ENCODE data around the gene RPS15. TPM values are rescaled to one million over a fixed set of nuclear protein-coding genes. Genes with fewer than 3 reads are reported as not detected.
A peak's percentile ranks its signal among the peaks of the same experiment; 100 is the strongest.

The RPS15 gene
- polyA plus RNA-seq, 2 donors = 2,888 to 3,260 TPM

GRCh38 chr19:1401889-1402217, 36.3 kb upstream of the RPS15 start:
- H3K4me3 ChIP-seq (ENCODE audit: low read depth in 1 of 2, low read length in 2 of 2) = no peak overlapping the region
- H3K27ac ChIP-seq (ENCODE audit: low read depth in 2 of 2, low read length in 1 of 2) = no peak overlapping the region

GRCh38 chr19:1402411-1403070, 35.7 kb upstream of the RPS15 start:
- H3K27ac ChIP-seq (ENCODE audit: low read depth in 2 of 2, low read length in 1 of 2) = peak overlapping the region in 1 of 2 donors; percentile 38
- peaks cover 3 to 7% of the 10 kb centered on the region in 2 donors for H3K4me1 ChIP-seq (ENCODE audit: control insufficient read depth in 2 of 2, insufficient read depth in 2 of 2, low read length in 1 of 2)
- WGBS, 2 donors = 38 to 43% methylated on average over 24 to 25 of the region's 25 CpGs
- no peaks in the 10 kb centered on the region for H3K36me3 ChIP-seq (ENCODE audit: control insufficient read depth in 2 of 2, insufficient read depth in 2 of 2, low read length in 1 of 2)
- H3K27me3 ChIP-seq (ENCODE audit: control insufficient read depth in 1 of 2, insufficient read depth in 2 of 2, low read length in 2 of 2) = no peaks in the 10 kb centered on the region
- H3K4me3 ChIP-seq (ENCODE audit: low read depth in 1 of 2, low read length in 2 of 2) = no peak overlapping the region
- no peaks in the 10 kb centered on the region for H3K9me3 ChIP-seq (ENCODE audit: control insufficient read depth in 2 of 2, insufficient read depth in 1 of 2, low read depth in 1 of 2, low read length in 1 of 2)

More at GRCh38 chr19:1401889-1402217, 36.3 kb upstream of the RPS15 start:
- 57 to 60% methylated on average over 11 of the region's 11 CpGs for WGBS, 2 donors
- Histone ChIP-seq H3K4me1 (ENCODE audit: control insufficient read depth in 2 of 2, insufficient read depth in 2 of 2, low read length in 1 of 2) (peaks cover 3 to 7% of the 10 kb centered on the region in 2 donors), H3K9me3 (ENCODE audit: control insufficient read depth in 2 of 2, insufficient read depth in 1 of 2, low read depth in 1 of 2, low read length in 1 of 2) (no peaks in the 10 kb centered on the region), H3K27me3 (ENCODE audit: control insufficient read depth in 1 of 2, insufficient read depth in 2 of 2, low read length in 2 of 2) (no peaks in the 10 kb centered on the region), H3K36me3 (ENCODE audit: control insufficient read depth in 2 of 2, insufficient read depth in 2 of 2, low read length in 1 of 2) (no peaks in the 10 kb centered on the region)

- no peaks in the 10 kb centered on the region for H3K27me3 ChIP-seq (ENCODE audit: control insufficient read depth in 1 of 2, insufficient read depth in 2 of 2, low read length in 2 of 2)
- H3K4me1 ChIP-seq (ENCODE audit: control insufficient read depth in 2 of 2, insufficient read depth in 2 of 2, low read length in 1 of 2) = peaks cover 23 to 31% of the 10 kb centered on the region in 2 donors
- H3K4me3 ChIP-seq (ENCODE audit: low read depth in 1 of 2, low read length in 2 of 2) = peak overlapping the region; percentile 87 to 97
- 1% methylated on average over 49 to 72 of the region's 72 CpGs for WGBS, 2 donors
- H3K36me3 ChIP-seq (ENCODE audit: control insufficient read depth in 2 of 2, insufficient read depth in 2 of 2, low read length in 1 of 2) = peaks cover 0 to 3% of the 10 kb centered on the region in 2 donors
- H3K9me3 ChIP-seq (ENCODE audit: control insufficient read depth in 2 of 2, insufficient read depth in 1 of 2, low read depth in 1 of 2, low read length in 1 of 2) = no peaks in the 10 kb centered on the region
- H3K27ac ChIP-seq (ENCODE audit: low read depth in 2 of 2, low read length in 1 of 2) = peak overlapping the region; percentile 88 to 97
Observed at GRCh38 chr19:1406774-1407527, 31.2 kb upstream of the RPS15 start.

DNA sequence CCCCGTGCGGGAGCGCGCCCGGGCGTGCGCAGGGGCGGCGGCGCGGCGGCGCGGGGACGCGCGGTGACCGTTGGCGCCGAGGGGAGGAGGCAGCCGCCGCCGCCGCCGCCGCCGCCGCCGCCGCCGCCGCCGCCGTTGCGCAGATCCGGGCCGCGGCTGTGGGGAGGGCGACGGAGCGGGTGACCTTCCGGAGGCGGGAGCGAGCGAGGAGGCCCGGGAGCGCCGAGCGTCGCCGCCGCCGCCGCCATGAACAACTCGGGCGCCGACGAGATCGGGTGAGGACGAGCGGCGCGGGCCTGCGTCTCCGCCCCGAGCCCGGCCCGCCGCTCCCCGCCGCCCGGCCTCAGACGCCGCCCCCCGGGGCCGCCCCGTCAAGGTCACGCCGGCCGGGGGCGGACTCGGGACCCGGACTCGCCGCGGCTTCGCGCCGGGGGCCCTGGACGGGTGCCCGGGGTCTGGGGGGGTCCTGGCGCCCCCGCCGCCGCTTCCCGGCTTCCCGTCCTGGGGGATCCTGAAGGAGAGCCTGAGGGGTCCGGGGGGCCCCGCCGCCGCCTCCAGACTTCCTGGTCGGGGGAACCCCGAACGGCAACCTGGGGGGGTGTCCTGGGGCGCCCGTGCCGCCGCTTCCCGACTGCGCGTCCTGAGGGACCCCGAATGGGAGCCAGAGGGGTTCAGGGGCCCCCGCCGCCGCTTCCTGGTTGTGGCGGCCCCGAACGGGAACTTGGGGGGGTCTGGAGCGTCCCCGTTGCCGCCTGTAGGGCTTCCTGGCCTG, 30.5 kb upstream of the RPS15 start, which contains the start of gene DAZAP1:
DAZAP1 (plus strand) TSS at position 59 of the 772 bp plus-strand sequence; CDS start at position 247, 188 bp downstream.
- Histone ChIP-seq H3K4me3 (ENCODE audit: low read depth in 1 of 2, low read length in 2 of 2) (peak within 1 kb of the TSS; percentile 87 to 97), H3K9me3 (ENCODE audit: control insufficient read depth in 2 of 2, insufficient read depth in 1 of 2, low read depth in 1 of 2, low read length in 1 of 2) (no peaks in the 10 kb centered on the region), H3K36me3 (ENCODE audit: control insufficient read depth in 2 of 2, insufficient read depth in 2 of 2, low read length in 1 of 2) (peaks cover 0 to 6% of the 10 kb centered on the region in 2 donors), H3K4me1 (ENCODE audit: control insufficient read depth in 2 of 2, insufficient read depth in 2 of 2, low read length in 1 of 2) (peaks cover 29 to 36% of the 10 kb centered on the region in 2 donors), H3K27ac (ENCODE audit: low read depth in 2 of 2, low read length in 1 of 2) (peak within 1 kb of the TSS; percentile 95 to 97), H3K27me3 (ENCODE audit: control insufficient read depth in 1 of 2, insufficient read depth in 2 of 2, low read length in 2 of 2) (no peaks in the 10 kb centered on the region)
- 0% methylated on average over 43 to 121 of the region's 121 CpGs for WGBS, 2 donors

DNA sequence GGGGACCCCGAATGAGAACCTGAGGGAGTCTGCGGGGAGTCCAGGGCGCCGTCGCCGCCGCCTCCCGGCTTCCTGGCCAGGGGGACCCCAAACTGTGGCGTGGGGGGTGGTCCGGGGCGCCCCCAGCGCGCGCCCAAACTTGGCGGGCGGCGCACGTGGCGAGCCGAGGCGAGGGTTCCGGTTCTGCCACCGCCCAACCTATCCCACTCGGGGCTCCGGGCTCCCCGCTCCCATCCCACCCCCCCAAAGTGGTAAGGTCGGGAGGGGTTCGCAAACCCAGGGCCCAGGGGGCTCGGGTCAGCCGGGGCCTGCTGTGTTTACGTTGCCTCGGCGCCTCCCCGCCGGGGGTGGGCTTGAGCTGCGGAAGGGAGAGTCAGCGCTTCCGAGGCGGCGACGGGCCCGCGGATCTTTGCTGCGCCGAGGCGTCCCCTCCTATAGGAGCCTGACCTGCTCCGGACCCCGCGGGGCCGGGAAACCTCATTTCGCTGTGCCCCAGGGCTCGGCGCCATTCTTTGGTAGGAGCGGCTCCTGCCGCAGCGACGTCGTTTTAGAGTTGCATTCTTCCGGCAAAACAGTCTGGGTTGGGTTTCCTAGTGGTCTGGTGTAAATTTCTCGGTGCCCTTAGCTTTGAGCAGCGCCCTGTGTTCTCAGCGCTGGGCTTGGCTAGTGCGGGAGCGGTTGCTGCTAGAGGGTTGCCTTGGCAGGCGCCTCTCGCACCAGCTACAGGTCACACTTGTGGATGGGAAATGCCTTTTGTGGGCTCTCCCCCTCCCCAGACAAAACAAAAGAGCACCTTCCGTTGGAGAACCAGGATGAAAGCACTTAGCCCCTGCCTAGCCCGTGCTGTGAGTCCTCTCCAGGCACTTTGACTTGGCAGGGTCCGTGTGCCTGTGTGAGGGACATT, 29.6 kb upstream of the RPS15 start:
- no peaks in the 10 kb centered on the region for H3K27me3 ChIP-seq (ENCODE audit: control insufficient read depth in 1 of 2, insufficient read depth in 2 of 2, low read length in 2 of 2)
- no peaks in the 10 kb centered on the region for H3K9me3 ChIP-seq (ENCODE audit: control insufficient read depth in 2 of 2, insufficient read depth in 1 of 2, low read depth in 1 of 2, low read length in 1 of 2)
- peaks cover 0 to 15% of the 10 kb centered on the region in 2 donors for H3K36me3 ChIP-seq (ENCODE audit: control insufficient read depth in 2 of 2, insufficient read depth in 2 of 2, low read length in 1 of 2)
- WGBS, 2 donors = 0 to 1% methylated on average over 63 to 69 of the region's 69 CpGs
- H3K27ac ChIP-seq (ENCODE audit: low read depth in 2 of 2, low read length in 1 of 2) = peak overlapping the region; percentile 95 to 97
- H3K4me1 ChIP-seq (ENCODE audit: control insufficient read depth in 2 of 2, insufficient read depth in 2 of 2, low read length in 1 of 2) = peaks cover 29 to 40% of the 10 kb centered on the region in 2 donors
- peak overlapping the region; percentile 87 to 97 for H3K4me3 ChIP-seq (ENCODE audit: low read depth in 1 of 2, low read length in 2 of 2)

DNA sequence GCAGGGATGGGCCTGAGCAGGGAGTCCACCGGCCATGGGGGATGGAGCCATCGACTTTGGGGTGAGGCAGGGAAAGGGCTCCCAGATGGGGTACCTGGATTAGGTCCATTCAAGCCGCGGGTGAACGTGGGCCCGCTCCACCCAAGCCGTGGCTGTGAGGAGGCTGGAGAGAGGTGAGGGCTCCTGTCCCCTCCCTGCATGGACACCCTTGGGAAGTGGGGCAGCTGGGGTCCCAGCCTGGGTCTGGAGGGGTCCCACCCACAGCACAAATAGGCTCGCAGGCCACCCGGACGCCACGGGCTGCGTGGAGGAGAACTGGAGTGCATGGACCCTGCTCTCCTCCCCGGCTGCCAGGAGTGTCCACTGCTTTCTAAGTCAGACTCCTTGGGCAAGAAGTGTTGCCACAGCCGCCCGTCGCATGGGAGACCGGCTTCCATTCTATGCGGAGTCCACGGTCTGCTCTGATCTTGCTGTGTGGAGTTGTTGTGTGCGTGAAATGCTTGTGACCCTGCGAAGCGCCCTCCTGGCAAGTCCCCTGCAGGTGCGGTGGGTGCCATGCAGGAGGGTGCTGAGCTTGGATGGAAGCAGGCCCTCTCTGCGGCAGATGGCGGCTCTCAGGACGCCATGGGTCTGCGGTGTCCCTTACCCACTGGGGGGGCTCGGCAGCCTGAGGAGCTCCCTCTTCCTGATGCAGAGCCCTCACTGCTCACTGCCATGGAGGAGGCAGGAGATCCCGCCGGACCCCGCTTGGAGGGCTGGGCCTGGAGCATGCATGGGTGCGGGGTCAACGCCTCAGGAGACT, 28.8 kb upstream of the RPS15 start:
- H3K27me3 ChIP-seq (ENCODE audit: control insufficient read depth in 1 of 2, insufficient read depth in 2 of 2, low read length in 2 of 2) = no peaks in the 10 kb centered on the region
- peaks cover 0 to 15% of the 10 kb centered on the region in 2 donors for H3K36me3 ChIP-seq (ENCODE audit: control insufficient read depth in 2 of 2, insufficient read depth in 2 of 2, low read length in 1 of 2)
- peaks cover 29 to 42% of the 10 kb centered on the region in 2 donors for H3K4me1 ChIP-seq (ENCODE audit: control insufficient read depth in 2 of 2, insufficient read depth in 2 of 2, low read length in 1 of 2)
- no peaks in the 10 kb centered on the region for H3K9me3 ChIP-seq (ENCODE audit: control insufficient read depth in 2 of 2, insufficient read depth in 1 of 2, low read depth in 1 of 2, low read length in 1 of 2)
- 37 to 41% methylated on average over 33 of the region's 33 CpGs for WGBS, 2 donors
- H3K4me3 ChIP-seq (ENCODE audit: low read depth in 1 of 2, low read length in 2 of 2) = peak overlapping the region; percentile 87 to 97
- peak overlapping the region; percentile 95 to 97 for H3K27ac ChIP-seq (ENCODE audit: low read depth in 2 of 2, low read length in 1 of 2)

GRCh38 chr19:1410136-1410786, 27.9 kb upstream of the RPS15 start:
- Histone ChIP-seq H3K4me1 (ENCODE audit: control insufficient read depth in 2 of 2, insufficient read depth in 2 of 2, low read length in 1 of 2) (peaks cover 29 to 44% of the 10 kb centered on the region in 2 donors), H3K9me3 (ENCODE audit: control insufficient read depth in 2 of 2, insufficient read depth in 1 of 2, low read depth in 1 of 2, low read length in 1 of 2) (no peaks in the 10 kb centered on the region), H3K27ac (ENCODE audit: low read depth in 2 of 2, low read length in 1 of 2) (peak overlapping the region in 1 of 2 donors; percentile 54), H3K36me3 (ENCODE audit: control insufficient read depth in 2 of 2, insufficient read depth in 2 of 2, low read length in 1 of 2) (peaks cover 0 to 15% of the 10 kb centered on the region in 2 donors), H3K4me3 (ENCODE audit: low read depth in 1 of 2, low read length in 2 of 2) (peak overlapping the region in 1 of 2 donors; percentile 97), H3K27me3 (ENCODE audit: control insufficient read depth in 1 of 2, insufficient read depth in 2 of 2, low read length in 2 of 2) (no peaks in the 10 kb centered on the region)
- 59 to 63% methylated on average over 21 to 23 of the region's 23 CpGs for WGBS, 2 donors

DNA sequence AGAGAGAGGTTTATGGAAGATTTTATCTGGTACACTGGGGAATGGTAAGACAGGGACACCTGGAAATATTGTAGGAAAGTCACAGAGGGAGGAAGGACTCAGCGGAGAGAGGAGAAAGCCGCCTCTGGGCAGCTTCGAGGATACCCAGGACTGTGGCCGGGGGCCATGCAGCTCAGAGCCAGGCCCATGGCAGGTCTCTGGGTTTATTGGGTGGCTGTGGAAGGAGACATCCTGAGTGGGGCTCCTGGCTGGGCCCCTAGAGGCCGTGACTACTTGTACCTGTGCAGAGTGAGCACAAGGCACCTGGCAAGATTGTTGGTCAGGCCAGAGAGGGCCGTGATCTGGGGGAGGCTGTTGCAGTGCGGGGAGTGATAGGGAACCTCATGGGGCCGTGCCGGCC, 27.4 kb upstream of the RPS15 start:
- H3K27ac ChIP-seq (ENCODE audit: low read depth in 2 of 2, low read length in 1 of 2) = peak overlapping the region in 1 of 2 donors; percentile 44
- 62 to 68% methylated on average over 9 of the region's 9 CpGs for WGBS, 2 donors
- no peaks in the 10 kb centered on the region for H3K27me3 ChIP-seq (ENCODE audit: control insufficient read depth in 1 of 2, insufficient read depth in 2 of 2, low read length in 2 of 2)
- H3K4me3 ChIP-seq (ENCODE audit: low read depth in 1 of 2, low read length in 2 of 2) = no peak overlapping the region
- H3K36me3 ChIP-seq (ENCODE audit: control insufficient read depth in 2 of 2, insufficient read depth in 2 of 2, low read length in 1 of 2) = peaks cover 0 to 15% of the 10 kb centered on the region in 2 donors
- H3K4me1 ChIP-seq (ENCODE audit: control insufficient read depth in 2 of 2, insufficient read depth in 2 of 2, low read length in 1 of 2) = peaks cover 30 to 49% of the 10 kb centered on the region in 2 donors
- H3K9me3 ChIP-seq (ENCODE audit: control insufficient read depth in 2 of 2, insufficient read depth in 1 of 2, low read depth in 1 of 2, low read length in 1 of 2) = no peaks in the 10 kb centered on the region

All from esophagus (tissue), 2 donors.